Measurements from ENCODE around the gene IQGAP2.

GRCh38 chr5:76474377-76474776, 71.3 kb downstream of the IQGAP2 start:
- TF ChIP-seq CTCF (IDR thresholded peaks at IDR 0.05) (no peak), EZH2 (IDR thresholded peaks at IDR 0.05; ENCODE audit: borderline replicate concordance, insufficient read depth, low read depth, low read length, poor library complexity, severe bottlenecking) (no peak)
